Measurements from ENCODE around the gene NEMP2. TPM values are rescaled to one million over a fixed set of nuclear protein-coding genes. Genes with fewer than 3 reads are reported as not detected.
A peak's percentile ranks its signal among the peaks of the same experiment; 100 is the strongest.

The NEMP2 gene
- total RNA-seq, 6 donors from 2014 or later = 2.6 to 7.4 (median 4.3) TPM

GRCh38 chr2:190478572-190479195 is 55.8 kb downstream of the NEMP2 start:
- no peak for TF ChIP-seq EP300 (IDR thresholded peaks at IDR 0.05)
- TF ChIP-seq, protein P1, sequence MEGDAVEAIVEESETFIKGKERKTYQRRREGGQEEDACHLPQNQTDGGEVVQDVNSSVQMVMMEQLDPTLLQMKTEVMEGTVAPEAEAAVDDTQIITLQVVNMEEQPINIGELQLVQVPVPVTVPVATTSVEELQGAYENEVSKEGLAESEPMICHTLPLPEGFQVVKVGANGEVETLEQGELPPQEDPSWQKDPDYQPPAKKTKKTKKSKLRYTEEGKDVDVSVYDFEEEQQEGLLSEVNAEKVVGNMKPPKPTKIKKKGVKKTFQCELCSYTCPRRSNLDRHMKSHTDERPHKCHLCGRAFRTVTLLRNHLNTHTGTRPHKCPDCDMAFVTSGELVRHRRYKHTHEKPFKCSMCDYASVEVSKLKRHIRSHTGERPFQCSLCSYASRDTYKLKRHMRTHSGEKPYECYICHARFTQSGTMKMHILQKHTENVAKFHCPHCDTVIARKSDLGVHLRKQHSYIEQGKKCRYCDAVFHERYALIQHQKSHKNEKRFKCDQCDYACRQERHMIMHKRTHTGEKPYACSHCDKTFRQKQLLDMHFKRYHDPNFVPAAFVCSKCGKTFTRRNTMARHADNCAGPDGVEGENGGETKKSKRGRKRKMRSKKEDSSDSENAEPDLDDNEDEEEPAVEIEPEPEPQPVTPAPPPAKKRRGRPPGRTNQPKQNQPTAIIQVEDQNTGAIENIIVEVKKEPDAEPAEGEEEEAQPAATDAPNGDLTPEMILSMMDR (IDR thresholded peaks at IDR 0.05) = no peak
- TF ChIP-seq POLR2AphosphoS5 (IDR thresholded peaks at IDR 0.05) = no peak
- TF ChIP-seq POLR2A (IDR thresholded peaks at IDR 0.05) = no peak
- H3K9me3 ChIP-seq = no peaks in the 10 kb centered on the region
- 72 to 76% methylated on average over 3 of the region's 3 CpGs for WGBS, 2 donors
- peak overlapping the region in 1 of 4 donors; percentile 1 for H3K4me3 ChIP-seq
- H3K4me1 ChIP-seq = peaks cover 9 to 17% (median 11%) of the 10 kb centered on the region in 4 donors
- no peaks in the 10 kb centered on the region for H3K27me3 ChIP-seq
- no peak for DNase-seq
- no peaks in the 10 kb centered on the region for H3K36me3 ChIP-seq
- peak overlapping the region in 2 of 4 donors; percentile 73 to 75 for H3K27ac ChIP-seq
- no peak for ATAC-seq (ENCODE audit: low FRiP score in 2 of 2)

DNA sequence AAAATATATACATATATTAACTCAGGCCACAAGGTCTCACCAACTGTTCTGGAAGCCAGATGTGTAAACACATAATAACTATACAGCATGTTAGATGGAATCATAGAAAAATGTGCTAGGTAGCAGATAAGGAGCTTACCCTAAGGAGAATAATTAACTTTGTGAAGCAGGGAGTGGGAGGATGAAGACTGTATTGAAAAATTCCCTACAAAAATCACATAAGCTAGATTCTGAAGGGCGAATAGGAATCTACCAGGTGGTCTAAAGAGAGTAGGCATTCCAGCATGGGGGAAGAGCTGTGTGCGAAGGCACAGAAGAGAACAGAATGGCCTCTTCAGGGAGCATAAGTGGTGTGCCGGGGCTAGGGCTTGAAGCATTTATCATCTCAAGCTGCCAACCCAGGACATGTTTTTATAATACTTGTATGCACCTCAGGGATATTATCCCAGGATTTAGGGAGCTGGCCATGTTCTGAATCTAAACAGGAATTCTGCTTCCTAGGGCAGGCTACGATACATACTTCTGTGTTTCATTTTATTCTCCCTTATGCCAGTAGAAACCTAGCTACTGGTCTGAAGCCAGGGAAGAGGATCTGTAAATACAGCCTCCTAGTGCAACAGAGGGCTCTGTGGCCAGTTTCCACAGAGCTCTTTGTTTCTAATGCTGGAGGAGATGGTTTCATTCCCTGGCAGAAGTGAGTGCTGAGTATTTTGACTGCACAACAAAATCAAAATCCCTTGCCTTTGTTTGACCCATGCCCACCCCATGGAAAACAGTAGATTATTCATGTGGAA is 56.7 kb downstream of the NEMP2 start:
- no peak for TF ChIP-seq POLR2A (IDR thresholded peaks at IDR 0.05)
- TF ChIP-seq, protein P1 (IDR thresholded peaks at IDR 0.05) = no peak
- TF ChIP-seq POLR2AphosphoS5 (IDR thresholded peaks at IDR 0.05) = no peak
- TF ChIP-seq EP300 (IDR thresholded peaks at IDR 0.05) = no peak
- 40 to 44% methylated on average over 4 of the region's 4 CpGs for WGBS, 2 donors
- H3K36me3 ChIP-seq = no peaks in the 10 kb centered on the region
- peak overlapping the region in 1 of 4 donors; percentile 1 for H3K4me3 ChIP-seq
- H3K27me3 ChIP-seq = no peaks in the 10 kb centered on the region
- peak; percentile 44 to 63 for ATAC-seq (ENCODE audit: low FRiP score in 2 of 2)
- H3K27ac ChIP-seq = peak overlapping the region in 3 of 4 donors; percentile 29 to 75 (median 73)
- no peak for DNase-seq
- H3K9me3 ChIP-seq = no peaks in the 10 kb centered on the region
- H3K4me1 ChIP-seq = peaks cover 9 to 17% (median 11%) of the 10 kb centered on the region in 4 donors

DNA sequence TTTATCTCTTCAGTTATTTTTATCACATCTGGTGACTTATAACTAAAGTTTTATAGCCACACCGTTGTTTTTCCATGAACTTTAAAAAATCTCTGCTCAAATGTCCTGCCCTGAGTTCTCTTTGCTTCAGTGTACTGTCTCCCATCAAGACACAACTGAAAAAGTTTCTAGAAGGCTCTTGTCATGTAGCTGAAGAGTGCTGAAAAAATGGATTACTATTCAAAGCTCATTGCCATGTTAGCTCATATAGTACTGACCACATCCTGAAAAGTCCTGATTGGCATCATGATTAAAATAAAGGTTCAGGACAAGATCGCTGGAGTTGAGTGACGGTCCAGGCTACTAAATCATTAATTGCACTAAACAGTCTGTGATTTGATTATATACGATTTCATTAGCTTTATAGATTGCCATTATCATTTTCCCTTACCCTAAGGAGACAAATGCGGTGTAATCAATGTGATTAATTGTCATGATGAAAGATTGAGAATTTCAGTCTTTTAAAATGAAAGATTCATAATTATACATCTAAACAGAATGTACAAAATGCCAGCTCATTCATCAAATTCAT is 64.2 kb downstream of the NEMP2 start:
- Histone ChIP-seq H3K4me1 (peaks cover 26 to 42% (median 29%) of the 10 kb centered on the region in 4 donors), H3K4me3 (no peak overlapping the region), H3K36me3 (peaks cover 0 to 9% (median 8%) of the 10 kb centered on the region in 4 donors), H3K27me3 (no peaks in the 10 kb centered on the region), H3K27ac (peak overlapping the region in 3 of 4 donors; percentile 78 to 91 (median 82)), H3K9me3 (no peaks in the 10 kb centered on the region)
- DNase-seq (no peak), ATAC-seq (ENCODE audit: low FRiP score in 2 of 2) (peak in 1 of 2 donors; percentile 19)
- TF ChIP-seq POLR2AphosphoS5 (IDR thresholded peaks at IDR 0.05) = no peak
- no peak for TF ChIP-seq POLR2A (IDR thresholded peaks at IDR 0.05)
- TF ChIP-seq, protein P1 (IDR thresholded peaks at IDR 0.05) = no peak
- no peak for TF ChIP-seq EP300 (IDR thresholded peaks at IDR 0.05)
- WGBS, 2 donors = 69 to 77% methylated on average over 5 of the region's 5 CpGs

- Histone ChIP-seq H3K4me1 (peaks cover 26 to 42% (median 29%) of the 10 kb centered on the region in 4 donors), H3K4me3 (no peak overlapping the region), H3K9me3 (no peaks in the 10 kb centered on the region), H3K36me3 (peaks cover 0 to 9% (median 8%) of the 10 kb centered on the region in 4 donors), H3K27ac (peak overlapping the region; percentile 39 to 91 (median 80)), H3K27me3 (no peaks in the 10 kb centered on the region)
- DNase-seq (no peak), ATAC-seq (ENCODE audit: low FRiP score in 2 of 2) (peak; percentile 79 to 91)
- WGBS, 2 donors = 66 to 72% methylated on average over 2 of the region's 2 CpGs
- peak; percentile 66 to 69 for TF ChIP-seq POLR2AphosphoS5 (IDR thresholded peaks at IDR 0.05)
- peak in 2 of 4 donors; percentile 33 to 52 for TF ChIP-seq POLR2A (IDR thresholded peaks at IDR 0.05)
- TF ChIP-seq, protein P1 (IDR thresholded peaks at IDR 0.05) = no peak
- TF ChIP-seq EP300 (IDR thresholded peaks at IDR 0.05) = peak in 1 of 4 donors; percentile 64
Observed at GRCh38 chr2:190469771-190470170, 64.8 kb downstream of the NEMP2 start.
